ENCODE results near the gene GPR84.

Gene GPR84

DNA sequence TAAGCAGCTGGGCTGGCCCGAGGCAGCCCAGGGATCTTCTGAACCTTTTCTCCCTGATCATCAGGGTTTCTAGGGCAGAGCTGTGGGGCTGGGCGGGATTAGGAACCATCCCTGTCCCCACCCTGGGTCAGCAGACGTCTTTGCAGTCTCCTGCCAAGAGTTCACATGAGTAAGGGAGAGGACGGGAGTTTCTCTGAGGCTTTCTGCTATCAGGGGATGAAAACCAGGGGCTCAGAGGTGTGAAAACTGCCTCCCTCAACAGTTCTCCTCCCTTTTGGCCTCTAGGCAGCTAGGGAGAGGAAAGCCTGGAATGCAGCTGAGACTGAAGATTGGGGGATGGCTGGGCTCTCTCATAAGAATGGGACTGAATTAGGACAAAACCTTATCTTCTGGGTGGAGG lies 12.3 kb upstream of the GPR84 start:
- Mint-ChIP-seq H3K27me3 (no peaks in the 10 kb centered on the region), H3K9me3 (no peaks in the 10 kb centered on the region), H3K4me1 (ENCODE audit: low read depth in 2 of 2) (peaks cover 9% of the 10 kb centered on the region in 2 donors), H3K27ac (no peak overlapping the region), H3K36me3 (ENCODE audit: insufficient read depth) (no peaks in the 10 kb centered on the region), H3K4me3 (no peak overlapping the region)
- DNase-seq (no peak), ATAC-seq (replicated peaks) (no peak)

DNA sequence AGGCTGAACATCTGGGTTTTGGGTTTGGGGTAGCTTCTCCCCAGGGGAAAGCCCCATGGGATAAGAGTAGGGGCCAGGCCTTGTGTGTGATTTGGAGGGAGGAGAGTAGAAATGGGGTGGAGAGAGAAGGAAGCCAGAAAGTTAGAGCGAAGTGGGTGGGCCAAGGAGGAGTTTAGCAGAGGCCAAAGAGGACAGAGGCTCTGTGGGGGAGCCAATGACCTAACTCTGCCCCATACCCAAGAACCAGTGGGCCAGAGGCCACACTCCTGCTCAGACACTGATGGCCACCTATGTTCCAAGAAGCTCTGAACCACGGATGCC lies 10.9 kb upstream of the GPR84 start:
- Mint-ChIP-seq H3K4me3 (no peak overlapping the region), H3K4me1 (ENCODE audit: low read depth in 2 of 2) (peaks cover 9 to 13% of the 10 kb centered on the region in 2 donors), H3K36me3 (ENCODE audit: insufficient read depth) (no peaks in the 10 kb centered on the region), H3K27me3 (no peaks in the 10 kb centered on the region), H3K27ac (peak overlapping the region in 1 of 2 donors; percentile 44), H3K9me3 (no peaks in the 10 kb centered on the region)
- no peak for DNase-seq
- ATAC-seq (replicated peaks): no peak

DNA sequence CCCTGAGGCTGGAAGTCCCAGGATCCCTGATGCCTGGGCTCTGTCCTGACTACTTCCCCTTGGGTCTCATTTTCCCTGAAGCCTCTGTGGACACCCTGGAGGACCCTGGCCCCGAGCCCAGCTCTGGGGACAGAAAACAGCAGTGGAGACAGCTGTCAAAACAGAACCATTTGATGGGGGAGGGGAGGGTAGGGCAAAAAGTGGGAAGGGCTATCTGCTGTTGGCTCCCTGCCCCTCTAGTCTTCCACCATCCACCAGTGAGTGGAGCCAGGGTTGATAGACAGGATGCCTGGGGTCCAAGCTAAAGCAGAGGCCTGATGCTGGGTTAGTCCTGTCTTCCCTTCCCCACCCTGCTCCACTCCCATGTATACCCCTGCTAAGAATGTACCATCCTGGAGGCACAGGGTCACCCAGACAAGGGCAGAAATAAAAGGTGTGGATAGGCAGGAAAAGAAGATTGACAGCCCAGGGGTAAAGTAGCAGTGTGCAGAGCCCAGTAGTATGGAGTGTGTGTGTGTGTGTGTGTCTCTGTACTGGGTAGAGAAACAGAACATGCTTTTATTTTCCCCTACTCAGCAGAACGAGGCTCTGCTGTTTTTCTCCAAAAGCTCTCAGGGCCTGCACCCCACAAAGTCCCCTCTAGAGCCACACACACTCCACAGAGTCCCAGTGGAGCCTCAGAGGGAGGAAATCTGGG lies 10.4 kb upstream of the GPR84 start:
- H3K27me3 Mint-ChIP-seq: no peaks in the 10 kb centered on the region
- peaks cover 8 to 12% of the 10 kb centered on the region in 2 donors for H3K4me1 Mint-ChIP-seq (ENCODE audit: low read depth in 2 of 2)

DNA sequence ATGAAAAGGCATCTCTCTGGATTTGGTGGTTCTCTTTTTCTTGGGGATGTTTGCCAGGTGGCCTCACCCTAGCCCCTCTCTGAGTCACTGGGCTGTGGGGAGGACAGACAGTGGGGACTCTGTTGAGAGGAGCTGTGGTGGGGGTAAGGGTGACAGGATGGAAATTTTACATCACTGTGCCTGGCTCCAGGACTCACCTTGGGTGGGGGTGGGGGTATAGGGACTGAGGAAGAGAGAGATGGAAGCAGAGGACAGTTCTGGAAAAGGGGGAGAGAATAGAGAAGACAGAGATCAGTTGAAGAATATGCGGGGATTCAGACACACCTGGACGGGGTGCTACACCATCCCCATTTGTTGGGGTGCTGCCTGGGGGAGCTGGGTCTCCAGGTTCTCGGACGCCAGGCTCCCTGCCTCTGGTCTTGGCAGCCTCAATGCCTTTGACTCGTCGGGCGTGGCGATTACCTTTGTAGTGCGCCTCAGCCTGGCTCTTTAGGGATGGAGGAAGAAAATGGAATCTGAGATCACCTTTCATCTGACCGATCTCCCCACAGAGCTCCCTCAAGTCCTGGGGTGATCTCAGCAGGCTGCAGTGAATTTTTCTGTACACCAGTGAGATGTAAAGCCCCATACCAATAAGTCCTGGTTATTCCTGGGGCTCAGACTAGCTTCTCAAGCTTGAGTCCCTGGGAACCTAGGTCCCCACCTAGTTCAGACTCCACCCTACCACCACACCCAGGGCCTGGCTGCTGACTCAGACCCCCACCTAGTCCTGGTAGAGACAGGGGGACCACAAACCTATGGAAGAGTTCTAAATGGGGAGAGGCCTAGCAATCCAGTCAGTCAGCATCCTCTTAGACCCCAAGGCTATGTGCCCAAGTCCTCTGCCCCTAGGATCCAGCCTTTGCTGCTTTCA lies 9.6 kb upstream of the GPR84 start:
- DNase-seq (no peak), ATAC-seq (replicated peaks) (no peak)
- H3K36me3 Mint-ChIP-seq (ENCODE audit: insufficient read depth): no peaks in the 10 kb centered on the region
- peaks cover 0 to 7% of the 10 kb centered on the region in 2 donors for H3K27me3 Mint-ChIP-seq
- H3K4me1 Mint-ChIP-seq (ENCODE audit: low read depth in 2 of 2): peaks cover 9 to 14% of the 10 kb centered on the region in 2 donors
- H3K9me3 Mint-ChIP-seq: no peaks in the 10 kb centered on the region
- H3K27ac Mint-ChIP-seq: no peak overlapping the region
- H3K4me3 Mint-ChIP-seq: no peak overlapping the region

More for the DNA sequence above, 10.4 kb upstream of the GPR84 start:
- no peak for ATAC-seq (replicated peaks)
- Mint-ChIP-seq H3K27ac (peak overlapping the region in 1 of 2 donors; percentile 44), H3K36me3 (ENCODE audit: insufficient read depth) (no peaks in the 10 kb centered on the region), H3K9me3 (no peaks in the 10 kb centered on the region), H3K4me3 (no peak overlapping the region)
- DNase-seq: no peak

DNA sequence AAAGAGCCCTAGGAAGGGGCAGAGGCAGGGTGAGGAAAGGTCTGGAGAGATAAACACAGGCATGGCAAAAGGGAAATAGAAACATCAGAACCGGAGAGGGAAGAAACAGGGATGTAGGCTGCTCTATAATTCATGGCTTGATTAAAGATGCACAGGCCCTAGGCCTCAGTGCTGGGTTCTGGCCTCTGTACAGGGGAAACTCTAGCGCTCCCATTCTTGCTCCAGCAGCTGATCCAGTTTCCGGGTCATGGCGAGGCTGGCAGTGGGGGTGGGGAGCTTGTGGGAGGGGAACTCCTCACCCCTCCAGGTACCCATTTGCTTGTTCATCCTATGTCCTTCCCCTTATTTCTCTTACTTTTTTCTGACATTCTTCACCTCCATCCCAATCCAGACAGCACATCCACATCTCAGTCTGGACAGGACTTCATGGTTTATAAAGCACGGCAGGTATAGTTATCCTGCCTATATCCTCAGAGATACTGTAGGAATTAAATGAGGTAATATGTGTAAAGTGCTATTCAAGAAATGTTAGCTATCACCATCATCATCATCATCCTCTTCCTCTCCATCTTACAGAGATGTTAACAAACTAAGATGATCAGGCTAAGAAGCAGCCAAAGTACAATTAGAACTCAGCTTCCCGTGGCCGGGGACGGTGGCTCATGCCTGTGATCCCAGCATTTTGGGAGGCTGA lies 8.0 kb upstream of the GPR84 start:
- H3K9me3 Mint-ChIP-seq: no peaks in the 10 kb centered on the region
- no peaks in the 10 kb centered on the region for H3K36me3 Mint-ChIP-seq (ENCODE audit: insufficient read depth)
- peak overlapping the region; percentile 50 to 60 for H3K27ac Mint-ChIP-seq

DNA sequence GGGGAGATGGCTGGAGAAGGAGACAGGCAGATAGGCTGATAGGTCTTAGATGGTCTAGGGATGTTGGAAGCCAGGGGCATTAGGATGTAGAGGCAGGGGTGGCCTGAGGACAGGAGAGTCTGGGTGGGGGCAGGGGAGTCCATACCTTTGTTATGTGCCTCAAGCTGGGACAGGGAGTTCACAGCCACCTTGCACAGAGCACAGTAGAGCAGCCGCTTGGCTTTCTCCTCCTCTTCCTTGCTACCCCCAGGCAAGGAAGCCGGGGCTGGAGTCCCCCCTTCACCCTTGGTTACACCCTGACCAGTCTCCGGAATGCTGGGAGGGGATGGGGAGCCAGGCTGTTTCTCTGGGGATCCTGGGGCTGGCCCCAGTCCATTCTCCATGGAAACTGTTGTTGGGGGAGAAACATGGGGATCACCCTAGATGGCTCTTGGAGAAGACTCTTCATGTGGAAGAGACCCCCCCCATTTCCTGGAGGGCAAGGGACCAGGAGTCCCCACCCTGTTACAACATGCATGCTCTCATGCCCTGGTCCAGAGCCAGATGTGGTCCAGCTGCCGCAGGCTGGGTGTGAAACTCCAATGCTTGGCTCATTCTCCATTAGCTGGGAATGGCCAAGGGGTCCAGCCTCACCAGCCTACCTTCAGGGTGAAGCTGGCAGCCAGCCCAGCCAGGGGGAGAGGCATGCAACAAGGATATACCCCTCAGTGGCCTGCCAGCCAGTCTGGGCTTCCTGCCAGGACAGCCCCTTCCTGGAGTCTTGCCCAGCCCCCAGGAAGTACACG lies 7.2 kb upstream of the GPR84 start:
- ATAC-seq (replicated peaks) (no peak), DNase-seq (no peak)
- no peaks in the 10 kb centered on the region for H3K9me3 Mint-ChIP-seq
- H3K4me1 Mint-ChIP-seq (ENCODE audit: low read depth in 2 of 2): peaks cover 19 to 22% of the 10 kb centered on the region in 2 donors
- peak overlapping the region in 1 of 2 donors; percentile 38 for H3K27ac Mint-ChIP-seq
- H3K4me3 Mint-ChIP-seq: no peak overlapping the region
- H3K36me3 Mint-ChIP-seq (ENCODE audit: insufficient read depth): no peaks in the 10 kb centered on the region
- peaks cover 0 to 7% of the 10 kb centered on the region in 2 donors for H3K27me3 Mint-ChIP-seq

More for the DNA sequence above, 8.0 kb upstream of the GPR84 start:
- Mint-ChIP-seq H3K4me3 (no peak overlapping the region), H3K27me3 (peaks cover 0 to 7% of the 10 kb centered on the region in 2 donors), H3K4me1 (ENCODE audit: low read depth in 2 of 2) (peaks cover 19 to 22% of the 10 kb centered on the region in 2 donors)
- ATAC-seq (replicated peaks) (no peak), DNase-seq (no peak)

DNA sequence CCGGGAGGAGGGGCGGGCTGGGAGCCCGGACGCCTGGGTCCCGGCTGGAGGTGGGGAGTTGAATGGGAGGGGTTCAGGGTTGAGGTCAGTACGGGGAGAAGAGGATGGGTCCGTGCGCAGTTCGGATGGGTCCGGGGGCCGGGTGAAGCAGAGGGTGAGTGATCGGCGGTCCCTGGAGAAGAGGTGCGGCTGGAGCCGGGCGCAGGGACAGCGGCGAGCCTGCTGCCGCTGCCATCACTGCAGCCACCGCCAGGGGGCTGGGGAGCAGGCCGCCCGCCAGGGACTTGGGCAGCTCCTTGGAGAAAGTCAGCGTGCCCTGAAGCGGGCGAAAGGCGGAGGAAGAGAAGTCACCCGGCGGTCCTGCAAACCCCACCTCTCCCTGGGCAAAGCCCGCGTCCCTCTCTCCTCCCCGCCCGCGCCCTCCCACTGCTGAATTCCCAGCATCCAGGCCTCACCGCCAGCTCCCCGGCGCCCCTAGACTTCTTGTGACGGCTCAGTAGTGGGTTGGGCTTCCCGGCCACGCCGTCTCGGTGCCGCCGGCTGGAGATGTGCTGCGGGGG lies 6.0 kb upstream of the GPR84 start:
- no peak for ATAC-seq (replicated peaks)
- Mint-ChIP-seq H3K27me3 (peaks cover 0 to 7% of the 10 kb centered on the region in 2 donors), H3K4me1 (ENCODE audit: low read depth in 2 of 2) (peaks cover 19 to 22% of the 10 kb centered on the region in 2 donors), H3K36me3 (ENCODE audit: insufficient read depth) (no peaks in the 10 kb centered on the region), H3K9me3 (no peaks in the 10 kb centered on the region), H3K4me3 (peak overlapping the region in 1 of 2 donors; percentile 49), H3K27ac (no peak overlapping the region)
- no peak for DNase-seq

DNA sequence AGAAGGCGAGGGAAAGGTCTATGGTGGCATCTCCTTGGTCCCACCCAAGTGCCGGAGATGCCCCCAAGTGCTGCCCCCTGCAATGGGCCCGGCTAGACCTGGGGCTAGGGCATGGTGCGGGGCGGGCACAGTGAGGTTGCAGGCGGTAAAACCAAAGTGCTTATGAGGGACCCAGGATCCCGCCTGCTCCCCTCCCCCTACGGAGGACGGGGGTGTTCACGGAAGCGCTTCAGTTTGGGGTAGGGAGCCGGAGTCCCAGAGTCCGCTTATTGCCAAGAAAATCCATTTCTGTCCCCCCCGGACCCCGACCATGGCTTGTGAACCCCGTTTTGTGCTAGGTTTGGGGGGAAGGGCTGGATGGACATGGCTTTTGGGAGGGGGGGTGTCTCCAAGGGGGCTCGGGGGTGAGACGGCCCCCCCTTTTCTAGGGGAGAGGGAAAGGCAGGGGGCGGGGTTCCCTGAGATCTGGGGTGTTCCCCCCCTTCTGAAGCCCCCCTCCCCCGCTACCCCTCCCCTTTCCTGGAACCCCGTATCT lies 5.4 kb upstream of the GPR84 start:
- Mint-ChIP-seq H3K27me3 (peaks cover 0 to 7% of the 10 kb centered on the region in 2 donors), H3K9me3 (no peaks in the 10 kb centered on the region), H3K27ac (peak overlapping the region in 1 of 2 donors; percentile 83), H3K4me3 (peak overlapping the region in 1 of 2 donors; percentile 83), H3K36me3 (ENCODE audit: insufficient read depth) (no peaks in the 10 kb centered on the region), H3K4me1 (ENCODE audit: low read depth in 2 of 2) (peaks cover 19 to 24% of the 10 kb centered on the region in 2 donors)
- DNase-seq: no peak
- no peak for ATAC-seq (replicated peaks)

DNA sequence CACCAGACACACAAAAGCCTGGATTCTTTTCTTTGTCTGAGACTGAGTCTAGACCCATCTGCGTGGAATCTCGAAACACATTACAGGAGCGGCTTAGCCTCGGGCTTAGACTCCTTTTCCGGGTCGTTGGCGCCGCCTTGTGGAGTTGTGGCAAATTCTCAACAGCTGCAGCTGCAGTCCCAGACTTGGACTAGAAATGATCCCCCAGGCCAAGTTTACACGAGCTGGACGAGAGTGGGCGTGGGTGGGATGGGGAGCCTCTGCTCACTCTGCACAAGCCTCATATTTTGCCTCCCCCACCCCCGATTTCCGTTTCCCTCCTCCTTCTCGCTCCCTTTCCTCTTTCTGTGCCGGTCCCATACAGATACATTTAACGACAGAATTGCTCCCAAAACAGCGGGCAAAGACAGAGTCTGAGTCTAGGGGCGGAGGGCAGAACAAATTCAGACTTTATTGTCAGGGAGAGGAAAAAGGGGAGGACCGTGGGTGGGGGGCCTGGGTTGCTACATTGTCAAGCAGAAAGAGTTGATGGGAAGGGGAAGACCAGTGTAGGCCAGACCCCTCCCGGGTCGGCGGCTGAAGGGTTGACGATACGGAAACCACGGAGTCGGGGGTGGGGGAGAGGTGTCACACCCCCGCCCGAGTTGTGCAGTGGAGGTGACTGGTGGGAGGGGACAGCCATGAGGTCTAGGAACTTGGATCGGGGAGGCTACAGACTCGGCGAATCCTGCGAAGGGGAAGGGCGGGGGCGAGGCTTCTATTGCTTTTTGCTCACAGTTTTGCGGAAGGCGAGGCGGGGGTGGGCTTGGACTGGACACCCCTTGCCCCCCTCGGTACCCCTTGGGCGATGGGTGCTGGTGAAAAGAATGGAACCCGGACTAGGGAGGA lies 4.7 kb upstream of the GPR84 start:
- peaks cover 0 to 7% of the 10 kb centered on the region in 2 donors for H3K27me3 Mint-ChIP-seq
- ATAC-seq (replicated peaks) (peak; percentile 88), DNase-seq (peak; percentile 84 to 88 (median 88))
- H3K27ac Mint-ChIP-seq: peak overlapping the region in 1 of 2 donors; percentile 83
- H3K4me1 Mint-ChIP-seq (ENCODE audit: low read depth in 2 of 2): peaks cover 27 to 32% of the 10 kb centered on the region in 2 donors
- H3K36me3 Mint-ChIP-seq (ENCODE audit: insufficient read depth): no peaks in the 10 kb centered on the region
- no peaks in the 10 kb centered on the region for H3K9me3 Mint-ChIP-seq
- H3K4me3 Mint-ChIP-seq: peak overlapping the region; percentile 18 to 83

DNA sequence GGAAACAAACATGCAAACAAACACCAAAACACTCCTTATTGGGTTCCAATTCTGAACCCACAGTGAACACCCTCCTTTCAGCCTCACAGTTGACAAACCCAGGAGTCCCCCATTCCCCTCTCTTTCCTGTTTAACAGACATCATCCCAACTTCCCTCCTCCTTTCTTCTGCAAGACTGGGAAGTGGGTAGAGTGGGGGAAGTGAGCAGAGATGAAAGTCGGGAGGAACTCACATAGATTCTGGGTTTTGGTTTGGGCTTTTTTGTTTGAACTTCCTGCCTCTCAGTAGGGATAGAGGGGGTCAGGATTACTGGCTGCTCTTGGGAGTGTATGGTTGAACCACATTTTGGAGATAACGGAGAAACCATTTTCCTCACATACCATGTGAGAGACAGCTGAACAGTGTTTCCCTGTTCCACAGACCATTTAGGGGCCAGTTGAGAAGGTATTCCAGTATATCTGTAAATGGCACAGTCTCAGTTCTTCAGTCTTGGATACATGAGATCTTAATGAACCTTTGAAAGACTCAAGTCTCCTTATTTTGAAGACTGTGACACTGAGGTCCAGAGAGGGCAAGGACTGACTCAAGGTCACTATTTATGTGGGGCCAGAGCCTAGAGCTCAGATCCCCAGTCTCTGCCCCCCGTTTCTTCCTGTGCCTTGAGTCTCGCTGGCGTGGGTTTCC lies 3.9 kb upstream of the GPR84 start:
- no peak for DNase-seq
- Mint-ChIP-seq H3K9me3 (no peaks in the 10 kb centered on the region), H3K4me1 (ENCODE audit: low read depth in 2 of 2) (peaks cover 32 to 39% of the 10 kb centered on the region in 2 donors), H3K36me3 (ENCODE audit: insufficient read depth) (no peaks in the 10 kb centered on the region), H3K27ac (peak overlapping the region; percentile 17 to 83), H3K27me3 (peaks cover 0 to 7% of the 10 kb centered on the region in 2 donors), H3K4me3 (peak overlapping the region; percentile 18 to 83)
- ATAC-seq (replicated peaks): peak; percentile 11

DNA sequence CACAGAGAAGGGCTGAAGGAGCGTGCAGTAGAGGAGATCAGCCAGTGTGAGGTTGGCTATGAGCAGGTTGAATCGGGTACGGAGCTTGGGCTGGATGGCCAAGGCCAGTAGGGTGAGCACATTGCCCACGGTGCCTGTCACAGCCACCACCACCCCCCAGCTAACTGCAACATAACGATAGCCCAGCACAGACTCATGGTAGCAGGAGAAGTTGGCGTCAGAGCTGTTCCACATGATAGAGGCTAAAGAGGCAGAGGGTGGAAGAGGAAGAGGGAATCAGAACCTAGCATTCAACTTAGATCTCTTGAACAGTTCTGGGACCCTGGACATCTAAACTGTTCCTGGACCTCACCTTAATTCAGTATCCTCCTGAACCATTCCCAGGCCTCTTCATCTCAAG lies 668 bp downstream of the GPR84 start:
- Mint-ChIP-seq H3K27me3 (no peaks in the 10 kb centered on the region), H3K9me3 (no peaks in the 10 kb centered on the region), H3K4me3 (peak overlapping the region in 1 of 2 donors; percentile 28), H3K27ac (peak overlapping the region; percentile 51 to 84), H3K4me1 (ENCODE audit: low read depth in 2 of 2) (peaks cover 21 to 24% of the 10 kb centered on the region in 2 donors), H3K36me3 (ENCODE audit: insufficient read depth) (no peaks in the 10 kb centered on the region)
- DNase-seq (no peak), ATAC-seq (replicated peaks) (no peak)

Data from effector memory CD8-positive, alpha-beta T cell (primary cell).